NK-92 treated with Interleukin-12 subunit alpha and Interleukin-12 subunit beta, amount 100 ng/mL, for 24 hours (cell line): ENCODE measurements around the gene DAP.
"Not testable (repeated sequence)": the region's sequence is repeated elsewhere in the genome, so short reads cannot be mapped to it uniquely, and the experiment has no call there.

Source experiments
- DNase-seq: peaks from one replicate; lab custom pipeline; 2025; lab: John Stamatoyannopoulos, UW

DAP gene

GRCh38 chr5:10734037-10734709 lies 26.9 kb downstream of the DAP start:
- no peak for DNase-seq

- DNase-seq = no peak
These were observed 27.6 kb downstream of the DAP start for GRCh38 chr5:10733426-10733825.

- no peak for DNase-seq
These were observed 29.1 kb downstream of the DAP start for GRCh38 chr5:10731913-10732312.

- DNase-seq = no peak
These were observed 31.0 kb downstream of the DAP start for GRCh38 chr5:10730043-10730351.

DNA sequence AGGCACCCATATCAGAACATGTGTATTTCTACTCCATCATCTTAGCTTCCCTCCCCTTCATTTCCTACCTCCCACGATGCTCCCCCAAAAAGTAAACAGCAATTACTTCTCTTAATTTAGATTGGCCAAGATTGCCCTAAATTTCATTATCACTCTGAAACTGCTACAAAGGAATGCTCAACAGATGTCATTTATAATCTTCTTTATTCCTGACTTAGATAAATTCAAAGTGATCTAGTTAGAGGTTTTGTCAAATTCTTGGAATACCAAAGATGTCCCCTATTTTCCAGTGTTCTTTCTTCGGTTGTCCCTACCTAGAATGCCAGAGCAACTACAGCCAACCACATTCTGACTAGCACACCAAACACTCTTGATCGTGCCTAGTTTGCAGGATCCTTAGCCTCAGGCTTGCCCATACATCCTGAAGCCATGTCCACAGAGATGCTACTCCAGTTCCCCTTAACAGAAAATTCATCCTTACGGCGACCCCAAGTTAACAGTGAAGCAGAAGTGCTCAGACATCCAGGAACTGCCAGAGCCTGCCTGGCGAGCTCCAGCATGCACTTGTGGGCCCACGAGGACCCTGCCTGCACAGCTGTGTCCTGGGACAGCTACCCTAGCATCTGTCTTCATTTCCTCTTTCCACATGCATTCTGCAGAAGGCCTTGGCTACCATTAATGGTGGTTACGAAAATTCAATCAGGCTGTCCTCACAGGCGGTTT lies 31.6 kb downstream of the DAP start:
- no peak for DNase-seq

DNA sequence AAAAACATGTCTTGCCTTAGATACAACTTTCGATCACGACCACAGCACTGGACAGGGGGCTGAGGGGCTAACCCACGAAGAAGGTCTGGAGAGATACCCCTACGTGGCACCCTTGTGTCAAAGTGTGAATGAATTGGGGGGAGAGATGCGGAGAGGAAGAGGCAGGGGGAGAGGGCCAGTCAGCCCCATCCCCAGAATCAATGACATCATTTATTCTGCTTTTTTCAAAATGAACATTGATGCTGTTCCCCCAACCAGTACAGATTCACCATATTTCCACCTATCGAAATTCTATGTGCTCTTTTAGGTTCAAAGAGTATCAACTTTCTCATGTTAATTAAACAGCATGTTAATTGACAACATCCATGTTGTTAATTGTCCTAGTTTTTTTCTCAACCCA lies 32.4 kb downstream of the DAP start:
- no peak for DNase-seq

GRCh38 chr5:10727861-10728260 lies 33.2 kb downstream of the DAP start:
- no peak for DNase-seq

- no peak for DNase-seq
These were observed 34.0 kb downstream of the DAP start for GRCh38 chr5:10726913-10727517.

- DNase-seq = no peak
These were observed 34.7 kb downstream of the DAP start for GRCh38 chr5:10726179-10726912.

DNA sequence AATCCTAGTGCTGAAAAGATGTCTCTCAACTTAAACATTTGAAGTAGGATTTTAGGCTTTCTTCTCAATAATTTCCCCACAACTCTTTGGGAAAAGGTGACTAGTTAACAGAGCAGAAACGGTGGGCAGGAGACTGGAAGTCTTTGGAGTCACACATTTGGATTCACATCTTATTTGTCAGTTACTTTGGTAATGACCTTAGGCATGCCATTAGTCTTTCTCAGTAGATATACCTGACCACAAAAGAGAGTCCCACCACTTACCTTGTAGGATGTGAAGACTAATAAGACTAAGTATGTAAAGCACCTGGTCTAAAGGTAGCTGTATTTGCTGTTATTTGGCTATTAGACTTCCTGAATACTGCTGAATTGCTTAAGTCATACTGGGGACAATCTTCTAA lies 35.4 kb downstream of the DAP start:
- no peak for DNase-seq

GRCh38 chr5:10724781-10725507 lies 36.1 kb downstream of the DAP start:
- DNase-seq = no peak

DNA sequence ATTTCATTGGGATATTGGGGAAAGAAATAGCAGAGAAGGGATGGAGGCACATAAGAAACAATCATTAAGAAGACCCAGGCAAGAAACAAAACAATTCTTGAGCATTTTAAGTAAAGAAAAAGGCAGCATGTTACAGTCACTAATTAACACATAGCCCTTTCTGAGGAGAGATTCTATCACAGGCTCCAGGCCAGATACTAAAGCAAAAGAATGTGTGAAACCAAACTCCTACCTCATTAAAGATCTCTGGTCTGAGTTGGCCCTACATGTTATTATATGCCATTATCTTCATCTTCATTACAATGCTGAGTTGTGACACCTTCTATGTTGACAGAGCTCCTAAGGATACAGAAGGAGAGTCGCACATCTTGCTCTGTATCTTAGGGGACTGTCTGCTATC lies 37.5 kb downstream of the DAP start:
- no peak for DNase-seq

GRCh38 chr5:10720766-10721165 lies 40.3 kb downstream of the DAP start:
- DNase-seq = not testable (repeated sequence)

DNA sequence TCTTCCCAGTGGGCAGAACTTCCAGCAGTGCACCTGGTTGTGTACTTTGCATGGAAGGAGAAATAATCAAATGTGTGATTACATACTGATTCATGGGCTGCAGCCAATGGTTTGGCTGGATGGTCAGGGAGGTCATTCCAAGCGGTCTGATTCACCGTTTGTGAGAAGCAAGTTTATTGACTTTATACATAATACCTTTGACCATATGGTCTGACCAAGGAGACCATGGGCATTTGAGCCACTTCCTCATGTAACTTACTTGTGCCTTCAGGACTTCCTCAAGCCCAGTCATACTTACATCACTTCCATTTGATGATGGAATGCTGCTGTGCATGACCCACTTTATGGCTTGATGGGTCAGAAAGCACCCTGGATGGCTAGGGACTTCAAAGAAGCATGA lies 41.1 kb downstream of the DAP start:
- no peak for DNase-seq

GRCh38 chr5:10718617-10719016 lies 42.4 kb downstream of the DAP start:
- not testable (repeated sequence) for DNase-seq

DNA sequence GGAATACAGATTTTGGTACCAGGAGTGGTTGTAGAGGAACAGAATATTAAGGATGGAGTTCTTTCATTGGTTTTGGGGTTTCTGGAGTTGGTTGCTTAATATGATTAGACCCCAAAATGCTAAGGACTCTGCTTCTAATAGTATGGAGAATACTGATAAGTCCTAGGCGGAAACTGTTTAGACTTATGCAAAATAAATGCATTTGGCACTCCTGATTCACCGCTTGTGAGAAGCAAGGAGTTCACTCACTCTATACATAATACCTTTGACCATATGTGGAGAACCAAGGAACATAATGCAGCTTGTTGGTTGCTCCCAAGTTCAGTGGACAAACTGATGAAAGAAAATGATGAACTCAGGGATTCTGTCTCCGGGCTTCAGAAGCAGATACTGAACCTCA lies 44.2 kb downstream of the DAP start:
- not testable (repeated sequence) for DNase-seq

DNA sequence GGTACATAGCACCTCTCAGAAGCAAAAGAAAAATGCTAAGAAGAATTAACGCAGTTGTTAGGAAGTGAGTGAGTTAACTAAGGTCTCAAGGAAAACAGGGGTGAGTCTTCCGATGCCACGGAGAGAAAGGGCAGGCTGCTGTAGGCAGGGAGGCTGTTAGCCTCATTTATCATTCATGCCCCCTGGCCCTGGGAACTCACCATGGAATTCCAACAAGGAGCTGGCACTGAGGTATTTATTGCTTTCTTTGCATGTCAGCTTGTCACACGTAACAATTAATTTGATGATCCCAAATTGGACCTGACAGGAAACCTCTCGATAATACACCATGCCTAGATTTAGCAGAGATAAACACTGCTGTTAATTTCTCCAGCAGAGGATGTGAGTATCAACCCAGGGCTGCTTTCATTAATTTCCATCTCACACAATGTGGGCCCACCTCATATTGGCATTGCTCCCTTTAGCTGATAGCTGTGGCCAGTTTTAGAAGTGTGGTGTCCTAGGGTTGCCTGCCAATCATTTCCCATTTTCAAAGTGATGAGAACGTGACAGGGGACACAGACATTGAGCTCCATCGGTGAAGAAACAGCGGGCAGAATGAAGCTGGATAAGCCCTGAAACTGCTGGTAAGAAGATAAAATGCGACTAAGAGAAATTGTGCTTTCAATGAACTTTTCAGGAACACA lies 45.3 kb downstream of the DAP start:
- DNase-seq = no peak

DNA sequence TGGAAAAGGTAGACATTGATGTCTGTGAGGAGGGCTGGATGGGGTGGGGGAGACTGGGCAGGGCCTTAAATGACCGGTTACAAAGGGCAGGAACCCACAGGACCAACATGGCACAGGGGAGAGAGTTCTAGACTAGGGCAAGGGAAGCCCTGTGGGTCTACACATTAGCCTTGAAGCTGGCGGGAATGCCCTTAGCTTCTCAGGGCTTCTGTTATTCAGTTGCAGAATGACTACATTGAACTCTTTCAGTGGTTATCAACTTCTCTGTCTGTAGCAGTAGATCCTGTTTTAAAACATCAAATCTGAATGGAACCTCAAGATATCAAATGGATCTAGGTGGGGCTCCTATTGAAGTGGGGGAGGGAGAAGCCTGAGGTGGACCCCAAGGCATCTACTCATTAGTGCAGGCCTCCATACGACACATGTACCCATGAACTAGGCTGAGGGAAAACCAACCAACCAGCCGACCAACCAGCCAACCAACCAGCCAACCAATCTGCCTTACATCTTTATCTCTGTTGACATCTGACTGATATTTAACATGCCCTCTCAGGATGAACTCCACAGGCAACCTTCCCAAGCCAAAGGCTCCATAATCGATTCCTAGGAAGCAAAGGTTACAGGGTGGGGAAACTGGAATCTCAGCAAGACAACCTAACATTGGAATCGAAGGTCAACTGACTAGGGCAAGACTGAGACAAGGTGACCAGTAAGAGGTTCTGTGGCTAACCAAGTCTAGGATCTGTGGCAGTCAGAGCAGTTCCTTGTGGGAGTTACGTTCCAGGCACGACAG lies 48.3 kb downstream of the DAP start:
- no peak for DNase-seq

DNA sequence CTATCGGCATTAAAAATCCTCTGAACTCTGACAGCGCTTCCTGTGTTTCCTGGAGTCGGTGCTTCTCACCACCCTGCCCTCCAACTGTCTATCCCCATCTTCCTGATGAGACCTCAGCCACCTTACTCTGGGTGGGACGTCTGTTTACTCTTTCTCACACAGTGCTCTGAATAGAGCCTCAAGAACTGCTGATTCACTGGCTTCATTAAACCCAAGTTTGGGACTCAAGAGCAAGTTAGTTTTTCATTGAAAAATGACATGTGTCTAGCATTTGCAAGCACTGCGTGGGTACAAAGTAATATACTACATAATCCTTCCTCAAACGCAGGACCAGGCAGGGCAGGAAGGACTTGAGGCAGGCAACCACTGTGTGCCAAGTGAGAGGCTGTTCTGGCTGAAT lies 49.5 kb downstream of the DAP start:
- DNase-seq = no peak

GRCh38 chr5:10710513-10711128 lies 50.4 kb downstream of the DAP start:
- DNase-seq = no peak
